NCI-H1436 treated with DMSO at 0.1 percent for 48 hours (cell line): ENCODE data around the gene ADGRB2.

Experiments
- DNase-seq: peaks from one replicate; lab custom pipeline; 2025; lab: John Stamatoyannopoulos, UW

The ADGRB2 gene

DNA sequence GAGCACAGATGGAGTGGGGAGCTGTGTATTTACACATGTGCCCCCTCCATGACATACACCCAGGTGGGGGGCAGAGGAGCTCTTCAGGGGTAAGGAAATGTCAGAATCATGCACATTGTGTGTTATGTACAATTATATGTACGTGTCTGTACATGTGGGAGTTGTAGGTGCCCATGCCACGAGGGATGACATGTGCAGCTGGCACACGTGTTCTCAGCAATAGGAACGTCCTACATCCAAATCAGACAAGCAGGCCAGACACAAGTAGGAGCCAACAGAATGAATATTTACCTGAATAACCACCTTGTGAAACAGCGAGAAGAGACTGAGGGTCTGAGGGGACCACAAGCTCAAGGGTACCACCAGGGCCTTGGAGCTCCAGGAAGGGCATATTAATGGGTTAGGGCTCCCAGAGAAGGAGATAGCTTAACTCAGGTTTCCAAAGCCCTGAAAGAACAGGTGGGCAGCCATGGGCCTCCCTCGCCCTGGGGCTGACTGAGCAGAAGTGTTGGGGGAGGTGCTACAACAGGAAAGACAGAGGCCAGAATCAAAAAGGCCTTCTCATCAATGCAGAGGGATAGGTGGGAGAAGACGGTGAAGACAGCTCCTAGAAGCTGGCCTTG, 63.6 kb downstream of the ADGRB2 start:
- DNase-seq, result no peak

GRCh38 chr1:31699341-31699891, 64.7 kb downstream of the ADGRB2 start:
- no peak for DNase-seq

DNA sequence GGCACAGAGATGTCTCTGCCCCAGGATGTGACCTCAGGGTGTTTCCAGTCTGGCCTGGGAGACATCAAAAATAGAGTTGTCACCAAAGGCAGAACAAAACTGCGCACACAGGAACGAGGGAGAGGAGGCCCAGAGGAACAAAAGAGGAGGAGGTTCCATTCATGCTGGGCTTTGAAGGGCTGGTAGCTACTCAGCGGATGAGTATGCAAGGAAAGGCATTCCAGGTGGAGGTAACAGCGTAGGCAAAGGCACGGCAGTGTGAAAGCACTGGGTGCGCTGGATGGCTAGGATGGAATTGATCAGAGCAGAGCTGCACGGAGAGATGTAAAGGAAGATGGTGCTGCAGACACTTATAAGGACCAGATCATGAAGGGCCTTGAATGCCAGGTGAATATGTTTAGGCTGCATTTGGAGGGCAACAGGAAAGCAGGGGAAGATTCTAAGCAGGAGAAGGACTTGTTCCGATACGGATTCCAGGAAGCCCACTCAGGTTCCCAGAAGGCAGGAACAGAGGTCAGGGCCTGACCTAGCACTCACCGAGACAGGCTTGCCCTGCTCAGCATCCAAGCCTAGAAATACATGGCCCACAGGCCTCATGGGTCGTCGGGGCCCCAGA, 66.7 kb downstream of the ADGRB2 start:
- no peak for DNase-seq

GRCh38 chr1:31696242-31696641, 67.9 kb downstream of the ADGRB2 start:
- DNase-seq, result no peak

- no peak for DNase-seq
These were observed 68.8 kb downstream of the ADGRB2 start for GRCh38 chr1:31695327-31695726.

DNA sequence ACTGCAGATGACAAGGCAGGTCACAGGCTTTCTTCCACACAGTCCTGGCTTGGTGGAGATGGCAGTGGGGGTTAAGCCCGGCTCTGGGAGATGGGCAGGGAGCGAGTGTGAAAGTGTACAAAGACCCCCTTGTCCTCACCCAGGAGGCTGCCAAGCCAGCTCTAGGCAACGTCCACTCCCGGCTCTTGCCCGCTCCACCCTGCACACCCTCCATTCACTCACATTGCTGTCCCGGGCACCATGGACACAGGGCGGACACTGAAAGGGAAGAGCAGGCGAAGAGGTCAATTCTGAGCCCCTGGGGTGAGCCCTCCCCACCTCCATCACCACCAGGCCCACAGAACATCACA, 69.2 kb downstream of the ADGRB2 start:
- no peak for DNase-seq

- DNase-seq, result no peak
These were observed 69.8 kb downstream of the ADGRB2 start for GRCh38 chr1:31694069-31694963.

DNA sequence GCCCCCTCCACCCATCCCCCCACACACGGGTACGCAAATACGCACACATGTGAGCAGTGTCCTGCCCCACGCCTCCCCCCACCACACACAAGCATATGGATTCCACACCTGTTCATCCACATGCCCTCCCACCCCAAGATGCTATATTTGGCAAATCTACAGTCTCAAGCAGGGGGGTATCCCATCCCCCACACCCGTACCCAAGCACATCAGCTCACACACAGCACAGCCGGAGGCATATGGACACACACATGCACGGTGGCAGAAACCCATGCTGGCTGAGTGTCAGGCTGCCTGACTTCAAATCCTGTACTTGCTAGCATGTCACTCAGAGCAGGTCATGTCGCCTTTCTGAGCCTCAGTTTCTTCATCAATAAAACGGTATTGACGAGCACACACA, 70.9 kb downstream of the ADGRB2 start:
- no peak for DNase-seq

- no peak for DNase-seq
These were observed 72.2 kb downstream of the ADGRB2 start for GRCh38 chr1:31691951-31692350.

GRCh38 chr1:31691446-31691845, 72.7 kb downstream of the ADGRB2 start:
- DNase-seq, result no peak

- DNase-seq, result no peak
These were observed 73.2 kb downstream of the ADGRB2 start for GRCh38 chr1:31690921-31691320.

GRCh38 chr1:31689854-31690253, 74.3 kb downstream of the ADGRB2 start:
- no peak for DNase-seq

DNA sequence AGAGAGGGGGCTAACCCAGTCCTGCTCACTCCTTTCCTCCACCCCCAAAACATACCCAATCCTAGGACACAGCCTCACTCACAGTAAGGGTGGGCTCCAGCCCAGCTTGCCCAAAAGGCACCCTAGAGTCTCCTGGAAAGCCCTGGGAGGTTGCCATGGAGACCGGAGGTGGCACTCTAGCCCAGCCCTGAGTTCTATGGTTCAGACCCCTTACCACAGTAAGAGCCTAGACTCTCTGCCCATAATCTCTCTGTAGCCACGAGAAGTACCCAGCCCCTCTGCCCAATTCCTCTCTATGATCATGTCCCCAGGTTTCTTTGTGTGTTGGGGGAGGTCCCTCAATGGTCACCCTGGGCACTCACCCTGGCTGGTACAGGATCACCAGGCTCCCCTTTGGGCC, 74.8 kb downstream of the ADGRB2 start:
- DNase-seq, result no peak

- DNase-seq, result no peak
These were observed 75.8 kb downstream of the ADGRB2 start for GRCh38 chr1:31688233-31688918.

- no peak for DNase-seq
These were observed 76.5 kb downstream of the ADGRB2 start for GRCh38 chr1:31687601-31688000.

- DNase-seq, result no peak
These were observed 78.3 kb downstream of the ADGRB2 start for GRCh38 chr1:31685795-31686194.

DNA sequence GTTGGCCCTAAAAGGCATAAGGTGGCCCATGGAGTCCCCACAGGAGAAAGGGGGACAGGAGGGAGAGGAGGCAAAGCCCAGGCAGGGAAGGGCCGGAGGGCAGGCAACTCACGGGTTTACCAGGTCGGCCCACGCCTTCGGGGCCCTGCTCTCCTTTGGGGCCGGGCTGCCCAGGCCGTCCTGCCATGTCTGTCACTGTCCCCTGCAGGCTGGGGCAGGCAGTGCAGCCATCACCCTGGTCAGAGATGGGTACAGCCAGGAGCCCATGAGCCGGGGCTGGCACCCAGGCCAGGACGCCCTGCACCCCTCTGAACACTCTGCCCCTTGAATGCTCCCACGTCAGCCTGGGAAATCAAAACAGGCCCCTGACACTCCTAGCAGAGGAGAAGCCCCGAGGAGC, 80.1 kb downstream of the ADGRB2 start:
- DNase-seq, result no peak

DNA sequence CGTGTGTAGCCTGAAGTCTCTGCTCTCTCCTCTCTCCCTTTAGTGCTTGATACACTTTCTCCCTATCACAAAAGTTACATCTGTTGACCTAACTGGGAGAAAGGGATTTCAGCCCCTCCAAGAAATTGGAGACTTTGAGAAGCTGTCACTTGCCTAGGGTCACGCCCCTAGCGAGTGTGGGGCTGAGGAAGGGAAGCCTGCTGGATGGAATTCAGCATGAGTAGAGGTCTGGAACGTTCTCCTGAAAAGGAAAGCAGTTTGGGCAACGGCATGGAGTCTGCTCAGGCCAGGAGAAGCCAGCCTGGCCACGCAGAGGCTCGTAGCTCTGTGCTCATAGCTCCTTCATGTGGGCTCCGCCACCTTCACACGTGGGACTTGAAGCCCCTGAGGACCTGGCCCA, 82.7 kb downstream of the ADGRB2 start:
- DNase-seq, result no peak

DNA sequence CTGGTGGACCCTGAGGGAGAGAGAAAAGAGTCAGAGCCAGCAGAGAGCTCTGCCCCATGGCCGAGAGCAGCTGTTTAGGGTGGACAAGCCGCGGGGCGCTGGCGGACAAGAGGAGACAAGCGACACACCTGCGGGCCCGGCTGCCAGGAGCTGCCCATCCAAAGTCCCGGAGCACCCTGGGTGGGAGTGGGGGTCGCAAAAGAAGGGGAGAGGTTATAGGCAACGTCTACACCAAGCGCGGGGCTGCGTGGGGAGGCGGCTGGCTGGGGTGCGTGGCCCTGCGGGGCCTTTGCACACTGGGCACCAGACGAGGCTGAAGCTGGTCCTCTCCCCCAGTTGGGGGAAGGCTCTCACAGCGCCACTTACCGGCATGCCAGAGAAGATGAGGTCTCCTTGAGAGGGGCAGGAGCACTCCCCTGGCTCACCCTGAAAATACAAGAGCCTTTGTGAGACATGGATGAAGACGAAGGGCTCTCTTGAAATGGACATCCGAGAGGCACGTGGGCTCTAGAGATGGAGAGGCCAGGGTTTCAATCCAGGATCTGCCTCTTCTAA, 84.4 kb downstream of the ADGRB2 start:
- DNase-seq, result no peak

- DNase-seq, result no peak
These were observed 85.0 kb downstream of the ADGRB2 start for GRCh38 chr1:31679091-31679490.

DNA sequence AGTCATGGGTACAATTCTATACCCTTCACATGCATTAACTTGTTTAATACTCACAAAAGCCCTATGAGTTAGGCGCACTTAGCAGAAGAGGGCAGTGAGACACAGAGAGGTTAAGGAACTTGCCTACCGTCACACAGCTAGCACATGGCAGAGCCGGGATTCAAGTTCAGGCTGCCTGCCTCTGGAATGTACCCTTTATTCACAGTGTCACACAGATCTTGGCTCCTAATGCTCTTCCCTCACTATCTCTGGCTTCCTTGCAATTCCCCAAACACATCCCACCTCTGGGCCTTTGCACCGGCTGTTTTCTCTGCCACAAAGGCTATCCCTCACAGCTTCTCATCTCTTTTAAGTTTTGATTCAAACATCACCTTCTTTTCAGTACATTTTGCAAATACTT, 85.5 kb downstream of the ADGRB2 start:
- DNase-seq, result no peak

- DNase-seq, result no peak
These were observed 86.2 kb downstream of the ADGRB2 start for GRCh38 chr1:31677949-31678348.
